ENCODE results near the gene CNKSR3.

The CNKSR3 gene

GRCh38 chr6:154410619-154411072 is 99.8 kb downstream of the CNKSR3 start:
- no peak for DNase-seq

GRCh38 chr6:154408891-154409500 is 101.5 kb downstream of the CNKSR3 start:
- DNase-seq, result no peak

- no peak for DNase-seq
Measured at GRCh38 chr6:154407440-154407839, 103.0 kb downstream of the CNKSR3 start.

DNA sequence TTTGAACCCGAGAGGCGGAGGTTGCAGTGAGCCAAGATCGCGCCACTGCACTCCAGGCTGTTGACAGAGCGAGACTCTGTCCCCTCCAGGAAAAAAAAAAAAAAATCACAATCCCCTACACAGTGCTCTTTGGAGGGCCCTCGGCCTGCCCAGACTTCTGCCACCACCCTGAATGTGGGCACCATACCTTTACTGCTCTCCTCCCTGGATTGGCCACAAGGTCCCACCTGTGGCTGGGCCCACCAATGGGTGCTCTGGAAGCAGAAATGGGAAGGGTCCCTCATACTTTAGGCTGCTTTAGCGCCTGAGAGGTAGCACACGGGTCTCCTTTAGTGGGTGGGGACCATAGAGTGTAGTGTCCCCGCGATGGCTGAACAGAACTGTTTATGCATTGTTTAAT is 103.6 kb downstream of the CNKSR3 start:
- DNase-seq, result no peak

DNA sequence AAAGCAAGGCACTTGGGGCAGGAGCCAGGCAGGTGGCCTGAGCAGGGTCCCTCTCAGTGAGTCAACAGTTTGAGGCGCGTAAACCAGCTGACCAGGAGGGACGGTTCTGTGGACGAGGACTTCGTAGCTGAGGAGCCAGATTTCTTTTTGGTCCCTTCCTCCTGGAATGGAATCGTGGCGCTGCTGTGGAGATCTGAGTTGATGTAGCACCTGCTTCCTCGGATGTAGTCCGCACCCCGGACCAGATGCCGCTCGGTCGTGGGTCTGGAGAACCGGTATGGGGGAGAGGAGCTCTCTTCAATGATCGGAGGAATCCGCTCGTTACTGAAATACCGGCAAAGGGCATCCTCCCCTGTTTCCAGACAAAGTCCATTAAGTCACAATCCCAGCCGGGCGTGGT is 104.2 kb downstream of the CNKSR3 start:
- DNase-seq, result no peak

GRCh38 chr6:154404791-154405400 is 105.6 kb downstream of the CNKSR3 start:
- no peak for DNase-seq

GRCh38 chr6:154403788-154404187 is 106.7 kb downstream of the CNKSR3 start:
- DNase-seq, result no peak

- DNase-seq, result no peak
Measured at GRCh38 chr6:154402081-154402780, 108.3 kb downstream of the CNKSR3 start.

GRCh38 chr6:154399097-154399496 is 111.4 kb downstream of the CNKSR3 start:
- DNase-seq, result no peak

DNA sequence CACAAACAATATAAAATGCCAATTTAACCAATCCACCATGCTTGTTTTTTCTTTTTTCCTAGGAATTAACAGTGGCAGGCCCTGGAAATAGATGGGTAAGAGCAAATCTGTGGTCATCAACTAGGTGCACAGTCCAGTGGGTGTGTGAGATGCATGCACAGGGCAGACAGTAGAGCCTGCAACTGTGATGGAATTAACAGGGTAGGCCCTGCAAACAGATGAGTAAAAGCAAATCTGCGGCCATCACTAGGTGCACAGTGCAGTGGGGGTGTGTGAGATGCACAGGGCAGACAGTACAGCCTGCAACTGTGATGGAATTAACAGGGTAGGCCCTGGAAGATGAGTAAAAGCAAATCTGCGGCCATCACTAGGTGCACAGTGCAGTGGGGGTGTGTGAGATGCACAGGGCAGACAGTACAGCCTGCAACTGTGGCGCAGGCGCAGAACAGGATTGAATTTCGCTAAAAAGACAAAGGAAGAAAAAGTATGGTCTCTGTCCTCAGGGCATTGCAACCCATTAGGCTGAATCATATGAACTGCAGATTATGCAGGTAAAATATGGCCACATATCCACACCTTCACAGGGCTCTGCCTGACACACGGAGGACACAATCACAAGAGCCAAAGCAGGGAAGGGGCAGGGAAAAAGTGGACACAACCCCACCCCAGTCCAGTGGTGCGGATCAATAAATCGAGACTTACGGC is 112.8 kb downstream of the CNKSR3 start:
- DNase-seq, result no peak

DNA sequence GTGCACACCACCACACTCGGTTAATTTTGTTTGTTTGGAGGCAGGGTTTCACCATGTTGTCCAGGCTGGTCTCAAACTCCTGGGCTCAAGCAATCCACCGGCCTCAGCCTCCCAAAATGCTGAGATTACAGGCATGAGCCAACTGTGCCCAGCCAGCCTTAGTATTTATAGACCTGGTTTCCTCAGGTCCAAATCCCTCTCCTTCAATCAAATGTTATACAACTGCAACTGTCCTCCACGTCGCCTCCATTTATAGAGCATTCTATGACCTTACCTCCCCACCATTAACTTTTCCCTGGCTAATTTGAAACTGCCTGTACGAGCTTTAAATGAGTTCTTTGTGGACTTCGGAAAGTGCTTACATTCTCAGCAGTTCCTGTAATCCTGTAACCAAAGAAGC is 114.6 kb downstream of the CNKSR3 start:
- no peak for DNase-seq

- DNase-seq, result no peak
Measured at GRCh38 chr6:154395316-154395715, 115.2 kb downstream of the CNKSR3 start.

DNA sequence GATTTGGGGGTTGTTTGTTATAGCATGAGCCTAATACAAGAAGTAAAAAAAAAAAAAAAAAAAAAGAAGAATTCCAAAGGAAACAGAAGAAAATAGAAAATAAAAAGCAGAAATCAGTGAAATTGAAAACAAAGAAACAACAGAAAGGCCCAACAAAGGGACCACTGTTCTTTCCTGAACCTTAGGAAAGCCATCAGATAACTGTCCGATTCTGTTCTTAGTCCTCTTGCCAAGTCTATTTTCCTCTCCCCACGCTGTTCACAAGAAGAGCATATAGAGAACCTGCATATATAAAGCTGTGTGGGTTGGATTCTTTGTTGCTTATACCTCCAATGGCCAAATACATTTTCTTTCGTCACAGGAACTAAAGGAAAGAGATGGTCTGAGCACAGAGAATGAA is 115.9 kb downstream of the CNKSR3 start:
- DNase-seq, result no peak

GRCh38 chr6:154390034-154390433 is 120.5 kb downstream of the CNKSR3 start:
- no peak for DNase-seq

DNA sequence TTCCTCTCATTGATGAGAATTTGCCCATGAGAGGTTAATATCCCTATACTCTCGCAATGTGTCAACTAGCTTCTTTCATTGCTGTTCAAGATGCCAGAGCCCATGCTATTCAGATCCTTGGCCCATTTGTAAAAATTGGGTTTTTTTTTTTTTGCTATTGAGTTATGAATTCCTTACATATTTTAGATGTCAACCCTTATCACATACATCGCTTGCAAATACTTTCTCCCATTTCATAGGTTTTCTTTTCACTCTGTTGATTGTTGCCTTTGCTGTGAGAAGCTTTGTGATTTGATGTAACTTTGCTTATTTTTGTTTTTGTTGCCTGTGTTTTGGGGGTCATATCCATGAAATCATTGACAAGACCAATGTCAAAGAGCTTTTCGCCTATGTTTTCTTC is 121.7 kb downstream of the CNKSR3 start:
- no peak for DNase-seq

DNA sequence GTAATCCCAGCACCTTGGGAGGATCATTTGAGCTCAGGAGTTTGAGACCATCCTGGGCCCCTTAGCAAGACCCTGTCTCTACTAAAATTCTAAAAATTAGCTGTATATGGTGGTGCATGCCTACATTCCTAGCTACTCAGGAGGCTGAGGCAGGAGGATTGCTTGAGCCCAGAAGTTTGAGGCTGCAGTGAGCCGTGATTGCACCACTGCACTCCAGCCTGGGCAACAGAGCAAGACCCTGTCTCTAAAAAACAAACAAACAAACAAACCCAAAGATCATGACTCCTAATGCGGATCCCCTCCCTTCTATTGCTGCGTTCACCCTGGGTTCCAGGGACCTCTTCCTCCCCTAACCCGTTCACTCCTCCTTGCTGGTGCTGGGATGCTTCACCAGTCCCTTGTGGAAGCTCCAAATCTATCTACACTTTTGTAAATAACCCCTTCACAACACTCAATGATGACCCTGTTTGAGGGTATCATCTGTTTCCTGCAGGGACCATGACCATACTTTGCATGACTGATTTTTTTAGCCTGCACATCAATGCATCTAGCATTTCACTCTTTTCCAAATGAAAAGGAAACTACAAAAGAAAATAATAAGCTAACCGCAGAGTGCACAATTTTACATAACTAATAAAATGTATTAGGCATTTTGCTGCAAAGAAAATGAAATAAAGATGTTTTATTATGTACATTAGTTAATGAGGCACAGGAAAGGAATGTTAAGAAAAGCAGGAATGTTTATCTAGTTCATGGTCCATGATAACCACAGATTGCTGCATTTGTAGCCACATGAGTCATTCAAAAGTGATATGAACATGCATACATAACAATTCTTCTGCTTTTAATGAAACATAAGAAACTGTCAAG is 123.4 kb downstream of the CNKSR3 start:
- DNase-seq, result no peak

DNA sequence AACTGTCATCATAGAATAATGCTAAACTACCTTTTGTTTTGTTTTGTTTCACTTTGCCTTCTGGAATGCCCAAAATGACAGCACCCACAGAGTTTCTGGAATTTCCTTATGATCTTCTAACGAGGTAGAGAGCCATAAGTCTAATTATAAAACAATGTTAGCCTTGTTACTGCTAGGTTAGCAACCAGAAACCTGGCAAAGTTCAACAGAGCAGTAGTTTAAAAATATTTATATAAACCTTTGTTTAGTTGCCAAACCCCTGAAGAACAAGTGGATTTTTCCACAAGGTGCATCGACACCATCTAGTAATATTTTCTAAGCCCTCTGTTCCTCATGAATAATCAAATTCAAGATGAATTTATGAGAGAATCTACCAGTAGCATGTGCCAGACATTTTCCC is 126.3 kb downstream of the CNKSR3 start:
- DNase-seq, result no peak

- DNase-seq, result no peak
Measured at GRCh38 chr6:154383273-154383672, 127.2 kb downstream of the CNKSR3 start.

DNA sequence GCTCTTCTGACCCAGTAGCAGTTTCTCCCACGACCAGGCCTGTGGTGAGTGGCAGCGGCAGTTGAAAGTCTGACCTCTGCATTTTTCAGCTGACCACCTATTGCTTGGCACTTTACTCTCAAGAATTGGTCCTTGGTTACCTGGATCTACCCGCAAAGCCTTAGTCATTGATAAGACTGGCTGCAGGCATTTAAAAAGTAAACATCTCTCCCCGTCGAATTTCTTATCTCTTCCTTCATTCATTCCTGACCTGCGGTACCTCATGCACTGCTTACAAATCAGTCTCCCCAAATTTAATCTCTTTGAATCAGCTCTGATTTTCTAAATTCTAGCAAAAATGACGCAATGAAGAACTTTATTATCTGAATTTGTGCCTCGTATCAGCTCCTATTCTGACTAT is 127.7 kb downstream of the CNKSR3 start:
- DNase-seq, result no peak

DNA sequence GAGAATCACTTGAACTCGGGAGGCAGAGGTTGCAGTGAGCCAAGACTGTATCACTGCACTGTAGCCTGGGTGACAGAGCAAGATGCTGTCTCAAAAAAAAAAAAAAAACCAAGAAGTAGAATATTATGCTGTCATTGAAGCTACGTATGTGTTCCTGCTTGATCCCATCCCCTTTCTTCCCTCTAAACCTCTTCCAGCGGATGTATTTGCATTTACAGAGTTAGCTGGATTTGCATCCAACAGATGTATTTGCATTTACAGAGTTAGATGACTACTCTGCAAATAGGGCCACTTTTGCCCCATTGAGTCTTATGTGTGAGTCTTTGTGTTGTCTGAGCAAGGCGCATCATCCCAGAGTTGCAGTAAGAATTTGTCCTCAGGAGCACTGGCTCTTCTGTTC is 128.9 kb downstream of the CNKSR3 start:
- DNase-seq, result no peak

DNA sequence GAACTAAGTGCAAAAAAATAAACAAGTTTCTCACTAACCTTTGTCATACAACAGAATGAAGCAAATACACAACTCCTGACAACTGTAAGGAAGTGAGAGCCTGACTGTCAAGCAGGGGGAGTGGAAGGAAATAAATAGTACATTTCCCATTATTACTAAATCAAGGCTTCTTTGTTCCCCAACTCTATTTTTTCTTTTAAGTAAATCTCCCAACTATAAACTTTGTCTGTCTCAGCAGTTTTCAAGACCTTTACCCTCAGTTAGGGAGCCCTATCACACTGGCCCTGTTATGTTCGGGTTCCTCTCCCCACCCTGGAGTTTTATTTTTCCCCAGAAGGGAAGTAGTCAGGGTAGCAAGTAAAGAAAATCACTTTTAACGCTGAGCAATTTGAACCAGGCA is 129.7 kb downstream of the CNKSR3 start:
- no peak for DNase-seq

DNA sequence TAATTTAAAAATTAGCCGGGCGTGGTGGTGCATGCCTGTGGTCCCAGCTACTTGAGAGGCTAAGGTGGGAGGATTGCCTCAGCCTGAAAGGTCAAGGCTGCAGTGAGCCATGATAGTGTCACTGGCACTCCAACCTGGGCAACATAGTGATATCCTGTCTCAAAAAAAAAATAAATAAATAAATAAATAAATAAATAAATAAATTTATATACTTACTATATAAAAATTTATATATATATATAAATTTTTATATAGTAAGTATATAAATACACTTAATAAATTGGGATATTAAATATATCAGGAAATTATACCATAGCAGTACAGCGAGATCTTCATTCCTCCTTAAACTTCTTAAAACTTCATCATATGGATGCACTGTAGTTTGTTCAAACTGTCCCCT is 130.9 kb downstream of the CNKSR3 start:
- DNase-seq, result no peak

- DNase-seq, result no peak
Measured at GRCh38 chr6:154378518-154378917, 132.0 kb downstream of the CNKSR3 start.
